ENCODE results near the gene SPIN2B. TPM values are rescaled to one million over a fixed set of nuclear protein-coding genes. Genes with fewer than 3 reads are reported as not detected.
"Not testable (repeated sequence)": the region's sequence is repeated elsewhere in the genome, so short reads cannot be mapped to it uniquely, and the experiment has no call there.

SPIN2B gene
- 8.3 TPM for polyA plus RNA-seq (2013, experiment 1 of 2; ENCODE audit: insufficient read length)
- polyA plus RNA-seq (2013, experiment 2 of 2; ENCODE audit: insufficient read length): 7.6 TPM

DNA sequence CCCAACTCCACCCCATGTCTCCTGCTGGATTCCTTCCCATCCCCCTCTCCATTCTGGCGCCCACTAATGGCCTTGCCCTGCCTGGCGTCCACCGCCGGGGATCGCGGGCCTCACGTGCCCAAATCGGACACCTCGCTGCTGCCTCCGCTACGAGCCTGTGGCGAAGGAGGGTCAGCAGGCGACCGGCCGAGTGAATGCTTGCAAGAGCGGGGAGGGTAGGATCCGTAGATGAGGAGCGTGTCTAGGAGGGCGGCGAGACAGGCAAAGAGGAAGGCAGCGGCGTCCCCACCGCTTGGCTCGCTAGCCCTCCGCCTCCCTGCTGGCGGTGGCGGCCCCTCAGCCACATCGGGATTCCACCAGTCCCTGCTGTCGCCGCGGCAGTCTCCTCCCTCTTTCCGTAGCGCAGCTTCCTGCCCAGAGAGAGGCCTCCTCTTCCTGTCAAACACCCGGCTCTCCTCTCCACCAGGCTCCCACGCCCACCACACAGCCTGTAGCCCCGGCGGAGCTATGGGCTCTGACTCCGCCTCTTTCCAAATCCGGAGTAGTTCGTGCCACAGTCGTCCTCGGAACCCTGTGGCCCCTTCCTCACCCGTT, at the start of gene SPIN2B:
TSS of gene SPIN2B (minus strand) at position 387 of the 594 bp plus-strand sequence.
- DNase-seq: peak; percentile 86

DNA sequence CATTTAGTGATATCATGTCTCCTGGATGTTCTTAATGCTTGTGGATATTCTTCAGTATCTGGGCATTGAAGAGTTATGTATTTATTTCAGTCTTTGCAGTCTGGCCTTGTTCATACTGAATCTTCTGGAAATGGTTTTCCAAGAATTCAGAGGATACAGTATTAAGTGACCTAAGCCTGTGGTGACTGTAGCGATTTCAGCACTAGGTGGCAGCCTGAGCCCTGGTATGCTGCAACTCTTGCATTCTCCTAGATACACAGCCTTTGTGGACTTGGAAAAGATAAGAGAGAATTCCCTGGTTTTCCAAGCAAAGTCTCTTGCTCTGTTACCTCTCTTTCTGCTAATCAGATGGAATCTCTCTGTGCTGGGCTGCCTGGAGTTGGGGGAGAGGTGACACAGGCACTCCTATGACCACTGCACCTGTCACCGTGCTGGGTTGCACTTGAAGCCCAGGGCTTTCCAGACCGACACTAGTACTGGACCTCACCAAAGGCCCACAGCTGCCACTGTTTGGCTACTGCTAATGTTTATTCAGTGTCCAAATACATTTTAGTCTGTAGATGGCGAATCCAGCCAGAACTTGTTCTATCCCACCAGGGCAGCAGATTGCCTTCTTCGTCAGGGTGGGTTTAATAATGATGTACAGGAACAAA, 35.2 kb upstream of the SPIN2B start:
- DNase-seq: peak; percentile 6

DNA sequence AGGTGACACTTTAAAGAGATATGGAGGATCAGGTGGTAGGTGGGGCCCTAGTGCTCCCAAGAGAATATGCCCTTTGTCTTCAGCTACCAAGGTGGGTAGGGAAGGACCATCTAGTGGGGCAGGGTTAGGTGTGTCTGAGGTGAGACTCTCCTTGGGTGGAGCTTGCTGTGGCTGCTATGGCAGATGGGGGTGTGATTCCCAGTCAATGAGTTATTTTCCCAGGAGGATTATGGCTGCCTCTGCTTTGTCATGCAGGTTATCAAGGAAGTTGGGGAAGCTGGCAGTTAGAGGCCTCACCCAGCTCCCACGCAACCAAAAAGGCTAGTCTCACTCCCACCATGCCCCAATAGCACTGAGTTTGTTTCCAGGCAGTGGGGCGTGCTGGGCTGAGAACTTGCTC, 33.8 kb upstream of the SPIN2B start:
- DNase-seq: no peak

DNA sequence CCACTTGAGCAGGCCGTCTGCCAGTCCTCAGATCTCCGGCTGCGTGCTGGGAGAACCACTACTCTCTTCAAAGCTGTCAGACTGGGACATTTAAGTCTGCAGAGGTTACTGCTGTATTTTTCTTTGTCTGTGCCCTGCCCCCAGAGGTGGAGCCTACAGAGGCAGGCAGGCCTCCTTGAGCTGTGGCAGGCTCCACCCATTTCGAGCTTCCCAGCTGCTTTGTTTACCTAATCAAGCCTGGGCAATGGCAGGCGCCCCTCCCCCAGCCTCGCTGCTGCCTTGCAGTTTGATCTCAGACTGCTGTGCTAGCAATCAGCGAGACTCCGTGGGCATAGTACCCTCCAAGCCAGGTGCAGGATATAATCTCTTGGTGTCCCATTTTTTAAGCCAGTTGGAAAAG, 30.9 kb upstream of the SPIN2B start:
- not testable (repeated sequence) for DNase-seq

DNA sequence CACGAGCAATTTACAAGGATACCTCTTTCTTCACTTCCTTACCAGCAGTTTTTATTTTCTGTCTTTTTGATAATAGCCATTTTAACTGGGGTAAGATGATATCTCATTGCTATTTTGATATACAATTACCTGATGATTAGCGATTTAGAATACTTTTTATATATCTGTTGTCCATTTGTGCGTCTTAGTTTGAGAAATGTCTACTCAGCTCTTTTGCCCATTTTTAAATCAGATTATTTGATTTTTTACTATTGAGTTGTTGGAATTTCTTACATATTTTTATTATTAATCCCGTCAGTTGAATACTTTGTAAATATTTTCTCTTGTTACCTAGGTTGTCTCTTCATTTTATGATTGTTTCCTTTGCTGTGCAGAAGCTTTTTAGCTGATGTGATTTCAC, 17.3 kb upstream of the SPIN2B start:
- DNase-seq: no peak

DNA sequence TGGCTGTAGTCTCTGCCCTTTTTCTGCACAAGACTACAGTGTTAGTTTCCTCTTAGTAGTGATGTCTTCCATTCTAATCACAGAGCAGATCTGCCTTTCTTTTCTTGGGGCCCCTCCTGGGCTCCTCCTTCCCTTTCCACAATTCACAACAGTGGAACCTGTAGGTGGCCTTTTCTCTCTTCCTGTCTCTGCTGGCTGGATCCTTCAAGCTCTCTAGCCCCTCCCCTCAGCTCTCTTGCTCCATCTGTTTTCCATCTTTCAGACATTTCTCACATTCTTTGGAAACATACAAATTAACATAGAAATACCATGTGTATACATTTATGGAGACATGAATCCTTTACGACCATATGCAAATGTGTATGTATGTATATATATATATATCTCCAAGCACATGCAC, 16.2 kb upstream of the SPIN2B start:
- peak; percentile 57 for DNase-seq

DNA sequence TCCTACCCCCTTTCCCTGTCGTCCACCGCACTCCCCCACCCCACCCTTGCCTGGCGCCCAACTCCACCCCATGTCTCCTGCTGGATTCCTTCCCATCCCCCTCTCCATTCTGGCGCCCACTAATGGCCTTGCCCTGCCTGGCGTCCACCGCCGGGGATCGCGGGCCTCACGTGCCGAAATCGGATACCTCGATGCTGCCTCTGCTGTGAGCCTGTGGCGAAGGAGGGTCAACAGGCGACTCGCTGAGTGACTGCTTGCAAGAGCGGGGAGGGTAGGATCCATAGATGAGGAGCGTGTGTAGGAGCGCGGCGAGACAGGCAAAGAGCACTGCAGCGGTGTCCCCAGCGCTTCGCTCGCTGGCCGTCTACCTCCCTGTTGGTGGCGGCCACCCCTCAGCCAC, 15.7 kb upstream of the SPIN2B start, which contains the start of gene SPIN2A:
TSS of gene SPIN2A (minus strand) at position 325 of the 400 bp plus-strand sequence. CDS start 800 bp downstream, outside the sequence.
- peak; percentile 20 for DNase-seq

DNA sequence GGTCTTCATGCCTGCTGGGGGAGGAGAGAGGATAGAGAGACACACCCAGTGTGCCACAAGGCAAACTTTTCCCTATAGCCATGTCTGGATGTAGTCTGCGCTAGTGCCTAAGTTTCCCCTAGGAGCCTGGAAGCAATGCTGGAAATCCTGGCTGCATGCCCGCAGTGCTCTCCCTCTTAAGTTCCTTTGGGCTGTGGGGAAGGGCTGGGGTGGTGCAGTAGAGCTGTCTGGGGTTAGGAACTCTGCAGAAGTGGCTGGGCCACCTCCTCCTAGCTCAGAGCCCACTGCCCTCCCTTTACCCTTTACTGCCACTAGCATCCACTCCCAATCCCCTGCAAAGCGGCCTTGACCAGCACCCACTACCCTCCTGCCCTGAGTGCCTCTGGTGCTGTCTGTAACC, 15.2 kb upstream of the SPIN2B start:
- DNase-seq: not testable (repeated sequence)

DNA sequence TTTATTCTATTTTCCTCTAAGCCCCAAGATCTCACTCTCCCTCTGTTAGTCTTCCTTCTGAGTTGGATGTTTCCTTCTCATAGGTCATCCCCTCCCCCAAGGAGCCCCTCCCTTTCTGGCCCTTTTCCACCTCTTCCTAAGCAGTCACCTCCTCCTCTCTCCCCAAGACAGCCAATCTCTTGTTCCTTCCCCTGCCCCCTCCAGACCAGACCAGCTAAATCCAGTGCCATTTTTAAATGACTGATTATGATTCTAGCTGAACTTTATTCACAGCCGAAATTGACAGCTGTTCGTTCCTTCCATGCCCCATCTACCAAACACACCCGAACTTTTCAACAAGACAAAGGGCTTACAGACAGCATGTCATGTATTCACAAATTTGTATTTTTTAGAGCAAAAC, 13.9 kb upstream of the SPIN2B start:
- no peak for DNase-seq

DNA sequence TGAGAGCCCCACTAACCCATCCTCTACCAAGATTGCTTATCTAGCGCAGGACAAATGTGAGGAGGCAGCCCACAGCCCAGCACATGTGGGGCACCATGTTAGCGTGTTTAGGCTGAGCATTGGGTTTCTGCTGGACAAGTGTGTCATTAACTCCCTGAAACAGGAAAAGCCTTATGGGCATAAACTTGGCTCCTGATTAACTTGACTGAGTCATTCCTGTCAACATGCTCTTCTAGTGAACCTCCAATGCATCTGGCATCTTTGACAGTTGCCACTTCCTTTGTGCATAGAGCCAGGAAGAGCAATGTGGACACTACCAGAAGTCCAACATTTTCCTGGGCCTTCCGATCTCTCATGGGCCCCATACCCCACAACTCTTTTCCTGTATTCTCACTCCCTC, 13.4 kb upstream of the SPIN2B start:
- no peak for DNase-seq

DNA sequence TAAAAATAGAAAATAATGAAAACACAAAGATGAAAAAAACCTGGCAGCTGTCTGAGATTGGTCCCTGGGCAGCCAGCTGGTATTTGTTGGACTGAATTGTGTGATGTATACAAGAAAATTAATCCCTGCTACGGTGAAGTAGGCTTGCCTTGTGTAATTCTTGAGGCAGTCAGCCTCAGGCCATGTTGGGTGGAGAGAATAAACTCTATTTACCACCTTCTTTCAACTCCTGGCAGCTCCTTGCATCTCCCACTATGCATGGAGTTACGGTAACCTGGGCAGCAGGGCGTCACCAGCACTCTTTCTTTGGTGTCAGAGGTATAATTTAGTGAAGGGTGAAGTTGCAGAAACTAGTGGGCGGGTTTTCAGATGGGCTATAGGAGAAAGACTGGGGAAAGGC, 12.4 kb upstream of the SPIN2B start:
- DNase-seq: no peak

DNA sequence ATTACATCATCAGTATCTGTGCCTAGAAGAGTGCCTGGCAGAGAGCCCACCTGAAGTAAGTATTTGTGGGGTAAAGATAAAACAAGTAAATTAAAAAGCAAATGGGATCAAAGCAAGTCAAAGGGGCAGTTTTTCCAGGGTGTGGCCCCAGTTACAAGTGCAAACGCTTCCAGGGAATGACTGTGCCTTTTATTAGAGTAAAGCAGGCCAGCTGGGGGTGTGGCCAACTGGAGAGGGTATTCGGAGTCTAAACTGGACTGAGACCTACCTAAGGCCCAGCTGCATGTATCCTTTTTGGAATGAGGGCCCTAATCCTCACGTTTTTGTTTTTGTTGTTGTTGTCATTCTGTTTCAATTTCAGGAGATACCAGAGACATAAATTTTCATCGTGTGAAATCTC, 11.9 kb upstream of the SPIN2B start:
- not testable (repeated sequence) for DNase-seq

DNA sequence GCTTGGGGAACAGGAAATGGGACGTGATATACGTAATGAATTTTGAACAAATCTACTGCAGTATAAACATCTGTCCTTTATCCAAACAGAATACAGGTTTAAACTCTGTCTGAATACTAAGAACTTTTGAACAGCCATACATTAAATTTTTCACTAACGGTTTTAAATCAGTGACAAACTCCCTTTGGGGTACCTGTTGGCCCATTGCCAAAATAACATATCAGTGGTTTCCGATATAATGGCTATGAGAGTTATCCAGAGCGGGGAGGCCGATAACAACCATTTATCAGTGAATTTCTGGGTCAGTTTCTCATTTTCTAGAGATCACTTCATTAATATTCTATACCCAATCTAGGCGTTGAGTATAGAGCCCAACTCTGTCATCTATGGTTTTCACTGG, 10.7 kb upstream of the SPIN2B start:
- no peak for DNase-seq

DNA sequence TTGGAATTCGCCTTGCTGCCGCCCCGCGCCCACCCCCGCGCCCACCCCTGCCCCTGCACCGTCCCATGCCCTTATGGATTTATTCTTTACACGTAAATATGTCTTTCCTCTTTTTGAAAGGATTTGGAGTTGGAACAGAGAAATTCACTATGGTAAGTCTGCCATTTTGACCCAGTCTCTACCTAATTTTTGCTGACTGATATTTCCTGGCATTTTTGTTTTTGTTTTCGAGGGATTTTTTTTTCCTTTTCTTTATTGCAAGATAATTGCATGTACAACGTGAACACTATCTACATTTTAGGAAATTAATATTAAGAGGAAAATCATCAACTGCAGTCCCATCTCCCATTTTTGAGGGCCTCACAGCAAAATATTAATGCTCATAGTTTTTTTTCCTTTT, 468 bp upstream of the SPIN2B start:
- no peak for DNase-seq

DNA sequence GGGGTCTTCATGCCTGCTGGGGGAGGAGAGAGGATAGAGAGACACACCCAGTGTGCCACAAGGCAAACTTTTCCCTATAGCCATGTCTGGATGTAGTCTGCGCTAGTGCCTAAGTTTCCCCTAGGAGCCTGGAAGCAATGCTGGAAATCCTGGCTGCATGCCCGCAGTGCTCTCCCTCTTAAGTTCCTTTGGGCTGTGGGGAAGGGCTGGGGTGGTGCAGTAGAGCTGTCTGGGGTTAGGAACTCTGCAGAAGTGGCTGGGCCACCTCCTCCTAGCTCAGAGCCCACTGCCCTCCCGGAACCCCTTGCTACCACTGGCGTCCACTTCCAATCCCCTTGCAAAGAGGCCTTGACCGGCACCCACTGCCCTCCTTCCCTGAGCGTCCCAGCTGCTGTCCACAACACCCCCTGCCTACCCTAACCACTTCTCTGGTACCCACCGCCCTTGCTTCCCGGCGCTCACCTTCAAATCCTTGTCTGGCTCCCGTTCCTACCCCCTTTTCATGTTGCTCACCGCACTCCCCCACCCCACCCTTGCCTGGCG, 658 bp downstream of the SPIN2B start:
- DNase-seq: not testable (repeated sequence)

DNA sequence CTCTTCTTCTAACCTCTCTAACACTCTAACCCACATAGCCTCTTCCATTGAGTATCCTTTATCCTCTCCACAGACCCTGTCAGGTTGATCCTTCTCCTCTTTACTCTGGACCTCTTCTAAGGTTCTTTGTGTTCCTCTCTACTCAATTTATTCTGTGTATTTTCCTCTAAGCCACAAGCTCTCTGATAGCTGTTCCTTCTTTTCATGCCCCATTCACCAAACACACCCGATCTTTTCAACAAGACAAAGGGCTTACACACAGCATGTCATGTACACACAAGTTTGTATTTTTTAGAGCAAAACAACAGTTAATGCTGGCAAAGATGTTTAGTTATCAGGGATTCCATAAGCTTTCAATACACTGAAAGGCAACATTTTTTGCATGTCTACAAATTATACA, 1.9 kb downstream of the SPIN2B start:
- DNase-seq: no peak

DNA sequence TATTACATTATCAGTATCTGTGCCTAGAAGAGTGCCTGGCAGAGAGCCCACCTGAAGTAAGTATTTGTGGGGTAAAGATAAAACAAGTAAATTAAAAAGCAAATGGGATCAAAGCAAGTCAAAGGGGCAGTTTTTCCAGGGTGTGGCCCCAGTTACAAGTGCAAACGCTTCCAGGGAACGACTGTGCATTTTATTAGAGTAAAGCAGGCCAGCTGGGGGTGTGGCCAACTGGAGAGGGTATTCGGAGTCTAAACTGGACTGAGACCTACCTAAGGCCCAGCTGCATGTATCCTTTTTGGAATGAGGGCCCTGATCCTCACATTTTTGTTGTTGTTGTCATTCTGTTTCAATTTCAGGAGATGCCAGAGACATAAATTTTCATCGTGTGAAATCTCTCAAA, 3.8 kb downstream of the SPIN2B start:
- not testable (repeated sequence) for DNase-seq

DNA sequence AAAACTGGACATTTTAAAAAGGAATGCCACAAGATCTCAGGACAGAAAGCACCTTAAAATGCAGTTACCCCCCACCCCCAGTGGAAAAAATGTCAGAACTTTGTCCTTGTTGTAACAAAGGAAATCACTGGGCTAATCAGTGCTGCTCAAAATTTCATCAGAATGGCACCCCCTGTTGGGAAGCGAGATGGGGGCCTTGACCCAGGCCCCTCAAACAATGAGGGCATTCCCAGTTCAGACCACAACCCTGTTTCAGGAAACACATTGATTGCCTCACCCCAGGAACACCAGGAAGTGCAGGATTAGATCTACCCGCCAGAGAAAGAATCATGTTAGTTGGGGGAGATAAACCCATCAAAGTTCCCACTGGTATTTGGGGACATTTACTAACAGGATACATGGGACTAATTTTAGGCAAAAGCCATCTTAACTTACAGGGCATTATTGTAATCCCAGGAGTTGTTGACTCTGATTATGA, 16.4 kb downstream of the SPIN2B start:
- DNase-seq: no peak

DNA sequence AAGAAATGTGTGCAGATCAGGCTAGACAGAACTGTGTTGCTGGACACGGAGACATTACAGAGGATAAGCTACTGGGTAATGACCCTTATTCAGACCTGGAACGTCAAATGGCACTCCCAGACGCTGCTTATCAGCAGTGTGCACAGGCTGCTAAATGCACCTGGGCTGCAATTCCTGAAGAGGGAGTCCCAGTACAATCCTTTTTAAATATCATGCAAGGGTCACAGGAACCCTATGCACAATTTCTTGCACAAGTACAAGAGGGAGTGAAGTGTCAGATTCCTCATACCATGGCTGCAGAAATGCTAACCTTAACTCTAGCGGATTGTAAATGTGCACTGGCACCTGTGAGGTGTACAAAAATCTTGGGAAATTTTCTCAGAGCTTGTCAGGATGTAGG, 16.9 kb downstream of the SPIN2B start:
- DNase-seq: no peak

DNA sequence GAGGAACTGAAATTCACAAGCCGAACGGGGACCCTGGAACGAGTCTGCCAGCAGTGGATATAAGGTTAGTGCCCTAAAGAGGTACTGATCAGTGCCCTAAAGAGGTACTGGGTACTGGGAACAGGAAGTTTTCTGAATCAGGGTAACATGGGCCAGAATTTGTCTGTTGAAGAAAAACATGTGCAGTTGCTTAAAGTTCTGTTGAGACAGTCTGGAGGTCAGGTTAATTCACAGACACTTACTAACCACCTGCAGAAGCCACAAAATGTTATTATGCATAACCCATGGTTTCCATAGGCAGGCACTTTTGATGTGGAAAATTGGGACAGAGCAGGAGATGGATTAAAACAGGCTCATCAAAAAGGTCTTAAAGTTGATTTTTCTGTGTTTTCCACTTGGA, 17.9 kb downstream of the SPIN2B start:
- DNase-seq: no peak

DNA sequence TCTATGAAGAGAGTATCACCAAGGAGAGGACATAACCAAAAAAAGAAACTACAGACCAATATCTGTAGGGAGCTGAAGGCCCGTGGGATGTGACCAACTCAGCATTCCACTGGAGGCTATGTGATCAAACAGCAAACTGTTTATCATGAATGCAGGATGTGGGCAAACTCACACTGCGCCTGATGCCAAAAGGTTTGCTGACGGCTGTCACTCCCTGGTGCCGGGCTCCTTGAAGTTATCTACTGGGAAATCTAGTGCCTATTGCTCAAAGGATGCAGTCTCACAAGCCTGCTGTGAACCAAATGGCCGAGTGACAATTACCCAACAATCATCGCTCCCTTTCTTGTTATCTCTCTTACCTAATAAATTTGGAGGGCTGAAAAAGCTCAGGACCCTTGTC, 18.4 kb downstream of the SPIN2B start:
- not testable (repeated sequence) for DNase-seq

DNA sequence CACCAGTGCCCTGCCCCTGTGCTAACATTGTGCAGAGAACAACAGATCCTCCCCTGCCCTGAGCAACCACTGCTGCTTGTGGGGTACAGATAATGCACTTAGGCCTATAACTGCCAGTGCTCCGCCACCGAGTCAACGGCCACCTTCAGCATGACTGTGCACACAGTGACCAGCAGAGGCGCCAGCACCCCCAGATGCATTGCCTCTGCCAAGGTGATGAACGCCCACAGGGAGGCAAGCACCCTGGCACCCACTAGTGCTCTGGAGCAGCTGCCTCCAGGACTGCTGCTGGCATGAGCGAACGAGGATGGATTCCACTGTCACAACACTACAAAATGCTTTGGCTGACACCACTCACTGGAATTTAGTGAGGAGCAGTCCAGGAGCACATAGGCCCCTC, 38.2 kb downstream of the SPIN2B start:
- no peak for DNase-seq

DNA sequence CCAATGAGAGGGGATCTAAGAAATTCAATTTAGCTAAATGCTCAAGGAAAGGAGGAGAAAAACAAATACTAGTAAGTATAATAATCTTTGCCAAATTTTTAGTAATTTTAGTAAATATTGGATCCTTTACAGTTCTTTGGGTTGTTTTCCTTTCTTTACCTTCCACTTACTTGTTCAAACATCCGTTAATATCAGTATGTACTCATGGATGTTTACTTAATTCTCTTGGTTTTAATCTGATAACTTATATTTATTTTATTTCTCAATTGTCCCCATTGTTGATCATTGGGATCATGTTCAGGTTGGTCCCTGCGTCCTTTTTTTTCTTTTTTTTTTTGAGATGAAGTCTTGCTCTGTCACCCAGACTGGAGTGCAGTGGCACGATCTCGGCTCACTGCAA, 46.9 kb downstream of the SPIN2B start:
- no peak for DNase-seq
